ENCODE results near the gene C1orf105. TPM values are rescaled to one million over a fixed set of nuclear protein-coding genes. Genes with fewer than 3 reads are reported as not detected.
"Not testable (repeated sequence)": the region's sequence is repeated elsewhere in the genome, so short reads cannot be mapped to it uniquely, and the experiment has no call there.

The C1orf105 gene, protein sequence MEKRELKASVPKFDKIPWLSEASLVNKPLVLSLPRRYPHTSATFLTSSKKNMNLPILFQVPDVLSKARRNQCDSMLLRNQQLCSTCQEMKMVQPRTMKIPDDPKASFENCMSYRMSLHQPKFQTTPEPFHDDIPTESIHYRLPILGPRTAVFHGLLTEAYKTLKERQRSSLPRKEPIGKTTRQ
- total RNA-seq (10 to 100 TPM; 15.1 to 15.8 TPM), polyA plus RNA-seq (ENCODE audit: insufficient read depth, low read depth, low replicate concordance) (60.8 TPM)
- long read RNA-seq, donor 1: 0 reads
- long read RNA-seq, donor 2: 0 reads

DNA sequence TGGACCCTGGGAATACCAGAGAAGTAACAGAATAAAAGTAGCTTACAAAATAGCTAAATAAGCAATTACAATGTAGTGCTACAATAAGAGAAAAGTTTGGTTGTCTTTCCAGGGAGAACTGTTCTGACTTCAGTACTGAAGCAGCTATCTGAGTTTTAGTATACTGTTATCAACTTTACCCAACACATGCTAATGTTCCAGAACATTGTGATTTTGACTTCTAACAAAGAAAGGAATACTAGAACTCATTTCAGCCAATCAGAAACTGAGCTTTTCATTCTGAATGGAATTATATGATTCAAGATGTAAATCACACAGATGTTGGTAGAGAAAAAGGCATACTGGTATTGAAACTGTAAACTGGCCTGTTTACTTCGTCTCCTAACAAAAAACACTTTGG, at the start of gene C1orf105:
TSS of gene C1orf105 (plus strand) at position 301 of the 400 bp plus-strand sequence. CDS start 201 bp downstream, outside the sequence.
- Histone ChIP-seq H3K36me3 (ENCODE audit: low read depth, missing control alignments) (no peaks in the 10 kb centered on the region), H3K9me3 (no peaks in the 10 kb centered on the region), H3K27ac (no peak within 1 kb of the TSS), H3K27me3 (no peaks in the 10 kb centered on the region), H3K4me1 (no peaks in the 10 kb centered on the region), H3K4me3 (no peak within 1 kb of the TSS)
- WGBS, 2 donors: 81 to 88% methylated on average over 1 of the region's 1 CpG
- no peak for DNase-seq
- TF ChIP-seq, protein P1, sequence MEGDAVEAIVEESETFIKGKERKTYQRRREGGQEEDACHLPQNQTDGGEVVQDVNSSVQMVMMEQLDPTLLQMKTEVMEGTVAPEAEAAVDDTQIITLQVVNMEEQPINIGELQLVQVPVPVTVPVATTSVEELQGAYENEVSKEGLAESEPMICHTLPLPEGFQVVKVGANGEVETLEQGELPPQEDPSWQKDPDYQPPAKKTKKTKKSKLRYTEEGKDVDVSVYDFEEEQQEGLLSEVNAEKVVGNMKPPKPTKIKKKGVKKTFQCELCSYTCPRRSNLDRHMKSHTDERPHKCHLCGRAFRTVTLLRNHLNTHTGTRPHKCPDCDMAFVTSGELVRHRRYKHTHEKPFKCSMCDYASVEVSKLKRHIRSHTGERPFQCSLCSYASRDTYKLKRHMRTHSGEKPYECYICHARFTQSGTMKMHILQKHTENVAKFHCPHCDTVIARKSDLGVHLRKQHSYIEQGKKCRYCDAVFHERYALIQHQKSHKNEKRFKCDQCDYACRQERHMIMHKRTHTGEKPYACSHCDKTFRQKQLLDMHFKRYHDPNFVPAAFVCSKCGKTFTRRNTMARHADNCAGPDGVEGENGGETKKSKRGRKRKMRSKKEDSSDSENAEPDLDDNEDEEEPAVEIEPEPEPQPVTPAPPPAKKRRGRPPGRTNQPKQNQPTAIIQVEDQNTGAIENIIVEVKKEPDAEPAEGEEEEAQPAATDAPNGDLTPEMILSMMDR (IDR thresholded peaks at IDR 0.05): no peak
- no peak for TF ChIP-seq POLR2A (IDR thresholded peaks at IDR 0.05)
- intact Hi-C loops (cut with DNase I; ENCODE audit: low total_unique reads): no loop called here

DNA sequence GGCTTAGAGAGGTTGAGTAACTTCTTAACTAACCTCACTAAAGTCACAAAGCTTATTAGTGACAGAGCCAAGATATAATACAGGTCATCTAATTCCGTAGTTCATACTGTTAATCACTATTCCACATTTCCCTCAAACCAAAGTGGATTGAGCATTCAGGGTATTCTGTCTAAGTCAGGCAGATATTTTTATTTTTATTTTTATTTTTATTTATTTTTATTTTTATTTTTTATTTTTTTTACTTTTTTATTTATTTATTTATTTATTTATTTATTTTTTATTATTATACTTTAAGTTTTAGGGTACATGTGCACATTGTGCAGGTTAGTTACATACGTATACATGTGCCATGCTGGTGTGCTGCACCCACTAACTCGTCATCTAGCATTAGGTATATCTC, 48.8 kb upstream of the C1orf105 start:
- 97 to 99% methylated on average over 3 of the region's 3 CpGs for WGBS, 2 donors
- H3K4me3 ChIP-seq; H3K36me3 ChIP-seq (ENCODE audit: low read depth, missing control alignments); H3K27me3 ChIP-seq; intact Hi-C loops (cut with DNase I; ENCODE audit: low total_unique reads); H3K4me1 ChIP-seq; H3K27ac ChIP-seq; DNase-seq; H3K9me3 ChIP-seq: not testable (repeated sequence)

DNA sequence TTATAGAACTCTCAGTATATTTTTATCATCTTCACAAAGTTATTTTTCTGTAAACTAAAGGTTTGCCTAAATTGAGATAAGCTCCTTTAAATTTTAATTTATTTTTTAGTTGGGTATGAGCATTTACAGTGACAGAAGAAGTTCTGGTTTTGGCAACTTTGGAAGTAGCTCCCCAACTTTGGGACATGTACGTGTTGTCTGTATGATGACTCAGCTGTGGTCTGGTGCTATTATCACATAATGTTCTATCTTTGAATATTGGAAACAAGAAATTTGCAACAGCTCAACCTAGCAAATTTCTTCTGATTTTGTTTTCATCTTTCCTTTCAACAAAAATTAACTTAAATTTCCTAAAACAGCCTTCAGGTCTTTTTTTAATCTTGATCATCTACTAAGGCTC, 46.6 kb upstream of the C1orf105 start:
- TF ChIP-seq POLR2A (IDR thresholded peaks at IDR 0.05): no peak
- TF ChIP-seq, protein P1 (IDR thresholded peaks at IDR 0.05): no peak
- no peak for DNase-seq
- intact Hi-C loops (cut with DNase I; ENCODE audit: low total_unique reads): no loop called here
- no peak overlapping the region for H3K27ac ChIP-seq
- no peak overlapping the region for H3K4me3 ChIP-seq
- 52 to 64% methylated on average over 1 of the region's 1 CpG for WGBS, 2 donors
- no peaks in the 10 kb centered on the region for H3K27me3 ChIP-seq
- H3K36me3 ChIP-seq (ENCODE audit: low read depth, missing control alignments): no peaks in the 10 kb centered on the region
- H3K9me3 ChIP-seq: no peaks in the 10 kb centered on the region
- H3K4me1 ChIP-seq: no peaks in the 10 kb centered on the region

DNA sequence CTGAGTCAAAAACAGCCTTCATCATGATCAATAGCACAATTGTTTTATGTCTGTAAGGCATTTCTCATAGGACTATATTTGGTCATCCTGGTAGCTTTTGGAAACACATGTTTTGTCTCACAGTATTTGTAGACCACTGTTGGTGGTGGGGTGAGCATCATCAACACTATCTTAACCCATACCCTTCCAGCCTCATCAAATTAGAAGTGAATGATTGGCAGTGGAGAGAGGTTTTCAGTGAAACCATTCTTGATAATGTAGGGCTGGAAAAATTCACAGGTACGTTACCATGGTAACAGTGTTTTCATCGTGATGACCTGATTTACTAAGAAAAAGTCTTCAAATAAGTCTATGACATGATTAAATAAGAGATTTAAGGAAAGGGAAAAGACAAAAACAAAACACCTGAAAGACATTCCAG, 45.3 kb upstream of the C1orf105 start:
- H3K4me3 ChIP-seq: no peak overlapping the region
- no peaks in the 10 kb centered on the region for H3K4me1 ChIP-seq
- H3K27me3 ChIP-seq: no peaks in the 10 kb centered on the region
- no peak for TF ChIP-seq POLR2A (IDR thresholded peaks at IDR 0.05)
- TF ChIP-seq, protein P1 (IDR thresholded peaks at IDR 0.05): no peak
- intact Hi-C loops (cut with DNase I; ENCODE audit: low total_unique reads): no loop called here
- no peaks in the 10 kb centered on the region for H3K9me3 ChIP-seq
- DNase-seq: no peak
- H3K27ac ChIP-seq: no peak overlapping the region
- WGBS, 2 donors: 82 to 83% methylated on average over 2 of the region's 2 CpGs
- H3K36me3 ChIP-seq (ENCODE audit: low read depth, missing control alignments): no peaks in the 10 kb centered on the region

DNA sequence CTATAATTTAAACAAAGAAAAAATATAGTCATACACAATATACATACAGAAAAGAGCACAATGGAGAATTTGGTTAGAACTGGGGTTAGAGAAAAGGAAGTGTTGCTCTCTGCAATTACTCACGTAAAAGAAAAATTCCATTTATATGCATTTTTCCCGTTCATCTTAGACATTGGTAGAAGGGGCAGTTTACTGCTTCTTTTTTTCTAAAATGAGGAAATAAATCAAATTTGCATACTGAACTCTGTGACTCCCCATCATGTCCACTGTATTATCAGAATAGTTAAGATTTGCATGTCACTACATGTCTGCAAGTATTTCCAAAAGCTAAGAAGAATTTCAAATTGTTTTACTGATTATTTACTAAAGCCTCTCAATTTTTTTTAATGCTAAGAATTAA, 44.1 kb upstream of the C1orf105 start:
- no peak overlapping the region for H3K27ac ChIP-seq
- no peaks in the 10 kb centered on the region for H3K4me1 ChIP-seq
- TF ChIP-seq, protein P1 (IDR thresholded peaks at IDR 0.05): no peak
- no peak for TF ChIP-seq POLR2A (IDR thresholded peaks at IDR 0.05)
- H3K36me3 ChIP-seq (ENCODE audit: low read depth, missing control alignments): no peaks in the 10 kb centered on the region
- H3K9me3 ChIP-seq: no peaks in the 10 kb centered on the region
- no peak overlapping the region for H3K4me3 ChIP-seq
- whole genome bisulfite sequencing, 2 donors: 78 to 87% methylated on average over 2 of the region's 2 CpGs
- intact Hi-C loops (cut with DNase I; ENCODE audit: low total_unique reads): no loop called here
- DNase-seq: no peak
- H3K27me3 ChIP-seq: no peaks in the 10 kb centered on the region

Data from testis (tissue), 5 donors.